Endothelial cell of umbilical vein (primary cell): ENCODE data around the gene NCF4. TPM values are rescaled to one million over a fixed set of nuclear protein-coding genes. Genes with fewer than 3 reads are reported as not detected.

Source experiments
- BruUV-seq: library from RNA; stranded (reverse); fragments of 400-500 nt; replicated peaks from 2 replicates; lab custom pipeline; 2021; lab: Mats Ljungman, UMichigan
- CTCF ChIA-PET: fragments of 300-600, 350-600 bp; sonication (Branson Sonifier 250); formaldehyde crosslinking; loops from one replicate; lab custom pipeline; 2021; ENCODE audit warnings: antibody characterized with exemption, inconsistent platforms; lab: Charles Lee
- POLR2A ChIA-PET: fragments of 300-600, 350-600 bp; sonication (Branson Sonifier 250); formaldehyde crosslinking; loops from one replicate; lab custom pipeline; 2021; ENCODE audit warnings: antibody characterized with exemption, inconsistent platforms; lab: Charles Lee
- DNase-seq: peaks from one replicate; pipeline ENCODE4 v3.0.0-alpha.2; 2011; ENCODE audit warnings: low read depth, low spot score
- FAIRE-seq: peaks from 2 replicates; lab custom pipeline; 2011; peaks lifted over from hg19 to GRCh38; lab: Jason Lieb, UNC
- H2AFZ ChIP-seq: 2 replicates; pipeline ENCODE4 v1.6.0; 2012; ENCODE audit warnings: low read depth, low read length, control low read depth, inconsistent platforms
- H3K27ac ChIP-seq: 2 replicates; pipeline ENCODE4 v1.5.1; 2011; ENCODE audit warnings: low read depth, mild to moderate bottlenecking, control low read depth, low read length, moderate library complexity; ENCODE audit not compliant: insufficient read depth
- H3K27me3 ChIP-seq, 2 experiments: 2 replicates each; pipeline versions ENCODE4 v1.6.0 to v1.6.1; 2011; ENCODE audit warnings: low read length in 2 of 2, mixed read lengths in 1 of 2; ENCODE audit not compliant: control insufficient read depth in 2 of 2, insufficient read depth in 2 of 2
- H3K36me3 ChIP-seq, 2 experiments: 2 replicates in 1 of 2; 3 replicates in 1 of 2; pipeline ENCODE4 v1.5.1; 2011; ENCODE audit warnings: low read length in 2 of 2, mild to moderate bottlenecking in 1 of 2, moderate library complexity in 1 of 2; ENCODE audit not compliant: control insufficient read depth in 2 of 2, insufficient read depth in 2 of 2; ENCODE audit errors: extremely low read depth in 1 of 2
- H3K4me1 ChIP-seq: 3 replicates; pipeline ENCODE4 v1.5.1; 2011; ENCODE audit warnings: mild to moderate bottlenecking, low read length; ENCODE audit not compliant: control insufficient read depth, insufficient read depth; ENCODE audit errors: extremely low read depth
- H3K4me2 ChIP-seq: 2 replicates; pipeline ENCODE4 v1.6.1; 2011; ENCODE audit warnings: low read length, control low read depth, mixed read lengths; ENCODE audit not compliant: insufficient read depth
- H3K4me3 ChIP-seq, 3 experiments: fragments of 200-600 bp in 1 of 3; sonication (generic), shearing (Covaris generic) in 1 of 3; replicated peaks in 1 of 3; 2 replicates each; pipeline ENCODE4 v1.5.1; 2011 to 2016; ENCODE audit warnings: control low read depth in 3 of 3, low read length in 3 of 3, mild to moderate bottlenecking in 2 of 3, inconsistent platforms in 1 of 3, low read depth in 1 of 3, moderate library complexity in 1 of 3; ENCODE audit not compliant: insufficient read depth in 1 of 3
- H3K79me2 ChIP-seq: 2 replicates; pipeline ENCODE4 v1.6.0; 2012; ENCODE audit warnings: low read length, inconsistent platforms; ENCODE audit not compliant: control insufficient read depth, insufficient read depth
- H3K9ac ChIP-seq: replicated peaks from 2 replicates; pipeline ENCODE3; 2011; ENCODE audit warnings: low read length, control low read depth; ENCODE audit not compliant: insufficient read depth; ENCODE audit errors: extremely low read depth
- H3K9me1 ChIP-seq: replicated peaks from 3 replicates; pipeline ENCODE4 v1.6.0; 2011; ENCODE audit warnings: mild to moderate bottlenecking, low read length; ENCODE audit not compliant: control insufficient read depth, insufficient read depth; ENCODE audit errors: extremely low read depth
- H3K9me3 ChIP-seq: replicated peaks from 2 replicates; pipeline ENCODE4 v1.5.1; 2012; ENCODE audit warnings: low read length, inconsistent platforms; ENCODE audit not compliant: control insufficient read depth, insufficient read depth
- H4K20me1 ChIP-seq: replicated peaks from 2 replicates; pipeline ENCODE3; 2011; ENCODE audit warnings: mild to moderate bottlenecking, low read length; ENCODE audit not compliant: control insufficient read depth, insufficient read depth; ENCODE audit errors: extremely low read depth
- CTCF ChIP-seq, 2 donors: IDR thresholded peaks; 1 replicate in 1 of 2; 2 replicates in 1 of 2; pipeline ENCODE4 v1.5.1; 2011; ENCODE audit warnings: low read length in 2 of 2, mild to moderate bottlenecking in 2 of 2, moderate library complexity in 2 of 2, control low read depth in 1 of 2, inconsistent platforms in 1 of 2, low read depth in 1 of 2; ENCODE audit not compliant: insufficient read depth in 1 of 2; ENCODE audit errors: extremely low read depth in 1 of 2
- EZH2 ChIP-seq: IDR thresholded peaks from 2 replicates; pipeline ENCODE4 v1.6.1; 2012; ENCODE audit warnings: borderline replicate concordance, low read depth, mild to moderate bottlenecking, moderate library complexity, low read length, inconsistent platforms; ENCODE audit not compliant: severe bottlenecking
- FOS ChIP-seq: IDR thresholded peaks from 2 replicates; pipeline ENCODE4 v1.6.1; 2011; ENCODE audit warnings: mild to moderate bottlenecking, low read length, moderate library complexity, borderline replicate concordance; ENCODE audit not compliant: insufficient read depth
- GATA2 ChIP-seq: IDR thresholded peaks from 2 replicates; pipeline ENCODE4 v1.7.0; 2011; ENCODE audit warnings: low read depth, mild to moderate bottlenecking, moderate library complexity, mixed read lengths, low read length; ENCODE audit not compliant: insufficient read length, insufficient read depth
- JUN ChIP-seq: IDR thresholded peaks from 2 replicates; pipeline ENCODE4 v1.6.1; 2011; ENCODE audit warnings: borderline replicate concordance, low read depth; ENCODE audit not compliant: insufficient read length, insufficient read depth
- MYC ChIP-seq: IDR thresholded peaks from one replicate; pipeline ENCODE4 v1.6.1; 2011; ENCODE audit warnings: mild to moderate bottlenecking, low read depth, low read length
- POLR2A ChIP-seq: IDR thresholded peaks from 2 replicates; pipeline ENCODE4 v1.6.1; 2012; ENCODE audit warnings: low read depth, mild to moderate bottlenecking, control low read depth, low read length
- POLR2AphosphoS5 ChIP-seq: IDR thresholded peaks from 2 replicates; pipeline ENCODE4 v1.6.1; 2012; ENCODE audit warnings: low read depth, mild to moderate bottlenecking, control low read depth, low read length, moderate library complexity; ENCODE audit not compliant: insufficient read depth
- dilution Hi-C: fragments of 300-500 bp; cut with MboI; formaldehyde crosslinking; loops from one replicate; pipeline ENCODE4 v1.15.0; 2019; ENCODE audit warnings: low sequenced_read_pairs; ENCODE audit not compliant: extremely low pct_ligation_motif_present
- intact Hi-C: fragments of 100-400 bp; cut with micrococcal nuclease; formaldehyde crosslinking; loops from one replicate; pipeline ENCODE4 v1.10.0; 2022
- polyA plus RNA-seq, 4 experiments: library from polyadenylated mRNA; depleted of rRNA in 3 of 4; stranded (reverse) in 3 of 4; unstranded in 1 of 4; fragments of >200 nt; gene quantifications; 2 replicates each; pipeline versions ENCODE4 v1.2.1 to v1.2.3, GENCODE V29; 2011 to 2012; ENCODE audit warnings: missing spikeins in 1 of 4
- total RNA-seq: library from RNA; stranded (reverse); gene quantifications from 2 replicates; pipeline ENCODE4 v1.2.3, GENCODE V29; 2021
- TF ChIP-seq, protein P1 (sequence below): IDR thresholded peaks from 2 replicates; pipeline ENCODE4 v1.6.1; 2011; ENCODE audit not compliant: insufficient read depth, insufficient read length

The NCF4 gene
- total and polyA plus RNA-seq, 2 donors (not counting 3 experiments of a cell fraction or from before 2014, with no cell fraction given) = 0.07 TPM; not detected in 1

DNA sequence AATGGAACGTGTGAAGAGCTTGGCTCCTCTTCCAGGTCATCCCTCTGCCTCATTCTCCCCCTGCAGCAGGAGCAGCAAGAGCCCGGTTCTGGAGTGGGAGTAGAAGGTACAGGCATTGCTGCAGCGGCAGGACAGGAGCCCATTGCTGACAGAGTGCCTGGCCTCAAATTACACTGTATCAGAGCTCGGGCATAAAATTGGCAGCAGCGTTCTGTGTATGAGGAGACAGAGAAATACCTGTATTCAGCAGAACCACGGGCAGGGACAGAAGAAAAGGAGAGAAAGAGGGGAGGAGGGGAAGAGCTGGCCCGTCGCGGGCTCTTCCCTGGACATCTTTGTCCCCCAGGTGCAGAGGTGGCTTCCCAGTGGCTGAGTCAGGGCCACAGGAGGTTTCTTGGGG lies 2.6 kb upstream of the NCF4 start:
- dilution Hi-C loops = no loop called here
- Histone ChIP-seq H3K79me2 (no peaks in the 10 kb centered on the region), H3K27me3 (peaks cover 7 to 9% of the 10 kb centered on the region in 2 experiments), H3K9me1 (no peaks in the 10 kb centered on the region), H3K9me3 (no peaks in the 10 kb centered on the region), H3K27ac (no peak overlapping the region), H3K4me3 (no peak overlapping the region), H4K20me1 (no peaks in the 10 kb centered on the region), H3K4me1 (peaks cover 5% of the 10 kb centered on the region), H3K4me2 (no peak overlapping the region), H3K36me3 (no peaks in the 10 kb centered on the region), H3K9ac (no peak overlapping the region), H2AFZ (no peak overlapping the region)
- ChIA-PET POLR2A (no interaction called here), CTCF (interaction anchor here (0.9 to 6.5 kb wide), 7 partner anchors 9 to 312 kb away, joined by 3 to 149 read pairs (median 4); partner anchors contain the start of gene IFT27)
- DNase-seq = no peak
- FAIRE-seq = no peak
- no TSS peak for BruUV-seq
- no peak for TF ChIP-seq POLR2A
- TF ChIP-seq CTCF (IDR thresholded peaks at IDR 0.05; ENCODE audit: extremely low read depth in 1 of 2, insufficient read depth in 1 of 2, low read depth in 1 of 2, low read length in 2 of 2) = no peak
- no peak for TF ChIP-seq EZH2
- TF ChIP-seq FOS = no peak
- TF ChIP-seq POLR2AphosphoS5 = no peak
- TF ChIP-seq, protein P1, sequence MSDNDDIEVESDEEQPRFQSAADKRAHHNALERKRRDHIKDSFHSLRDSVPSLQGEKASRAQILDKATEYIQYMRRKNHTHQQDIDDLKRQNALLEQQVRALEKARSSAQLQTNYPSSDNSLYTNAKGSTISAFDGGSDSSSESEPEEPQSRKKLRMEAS = no peak
- no peak for TF ChIP-seq MYC
- TF ChIP-seq JUN = no peak
- no peak for TF ChIP-seq GATA2
- intact Hi-C loops = no loop called here
